ENCODE data around the gene DOCK10. TPM values are rescaled to one million over a fixed set of nuclear protein-coding genes. Genes with fewer than 3 reads are reported as not detected.

Gene DOCK10
- total RNA-seq, 1 experiment from 2014 or later: 0.15 TPM

DNA sequence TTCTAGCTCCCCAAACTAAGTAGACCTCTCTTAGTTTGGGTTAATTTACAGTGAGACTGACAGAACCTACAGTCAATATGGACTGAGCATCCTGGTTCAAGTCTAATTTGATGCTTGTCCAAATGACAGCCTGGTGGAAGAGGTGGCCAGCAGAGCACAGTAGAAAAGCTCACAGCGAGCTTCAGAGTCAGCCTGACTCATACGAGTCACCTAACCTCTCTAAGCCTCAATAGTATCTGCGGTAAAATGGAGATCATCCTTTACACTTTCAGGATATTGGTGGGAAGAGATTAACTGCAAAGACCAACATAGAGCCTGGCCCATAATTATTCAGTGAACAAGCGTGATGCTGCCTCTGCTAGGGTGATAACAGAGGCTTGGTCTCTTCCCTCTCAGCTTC lies 54.5 kb downstream of the DOCK10 start:
- no peaks in the 10 kb centered on the region for H3K27me3 ChIP-seq (ENCODE audit: low read length)

DNA sequence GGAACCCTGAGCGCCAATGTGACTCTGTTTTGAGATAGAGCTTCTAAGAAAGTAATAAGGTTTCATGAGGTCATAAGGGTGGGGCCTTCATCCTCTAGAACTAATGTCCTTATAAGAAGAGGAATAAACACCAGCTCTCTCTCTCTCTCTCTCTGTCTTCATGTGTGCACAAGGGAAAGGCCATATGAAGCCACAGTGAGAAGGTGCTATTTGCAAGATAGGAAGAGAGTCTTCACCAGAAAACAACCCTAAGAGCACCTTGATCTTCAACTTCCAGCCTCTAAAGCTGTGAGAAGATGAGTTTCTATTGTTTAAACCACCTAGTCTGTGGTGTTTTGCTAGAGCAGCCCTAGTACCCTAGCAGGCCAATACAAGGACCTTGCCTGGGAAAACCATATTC lies 55.8 kb downstream of the DOCK10 start:
- Histone ChIP-seq H3K79me2 (ENCODE audit: low read length) (no peaks in the 10 kb centered on the region), H3K4me3 (ENCODE audit: low read length) (no peak overlapping the region), H3K27ac (ENCODE audit: low read length) (no peak overlapping the region), H3K9ac (ENCODE audit: low read length) (no peak overlapping the region), H3K4me1 (ENCODE audit: low read length) (no peaks in the 10 kb centered on the region), H3K4me2 (ENCODE audit: low read depth, low read length, poor library complexity, severe bottlenecking) (no peak overlapping the region), H3K9me3 (ENCODE audit: low read length) (no peaks in the 10 kb centered on the region), H3K36me3 (ENCODE audit: insufficient read depth, low read length) (no peaks in the 10 kb centered on the region), H3K9me2 (replicated peaks; ENCODE audit: insufficient read depth, low read length) (no peaks in the 10 kb centered on the region), H4K20me1 (ENCODE audit: insufficient read depth, low read depth, low read length) (no peaks in the 10 kb centered on the region), H2AFZ (ENCODE audit: low read length) (no peak overlapping the region), H3K27me3 (ENCODE audit: low read length) (no peaks in the 10 kb centered on the region)
- no peak for DNase-seq

More for the DNA sequence above, 54.5 kb downstream of the DOCK10 start:
- no peak overlapping the region for H3K4me2 ChIP-seq (ENCODE audit: low read depth, low read length, poor library complexity, severe bottlenecking)
- no peaks in the 10 kb centered on the region for H3K9me2 ChIP-seq (replicated peaks; ENCODE audit: insufficient read depth, low read length)
- no peak overlapping the region for H3K4me3 ChIP-seq (ENCODE audit: low read length)
- no peaks in the 10 kb centered on the region for H3K36me3 ChIP-seq (ENCODE audit: insufficient read depth, low read length)
- no peak for DNase-seq
- no peak overlapping the region for H3K9ac ChIP-seq (ENCODE audit: low read length)
- no peaks in the 10 kb centered on the region for H3K9me3 ChIP-seq (ENCODE audit: low read length)
- H3K4me1 ChIP-seq (ENCODE audit: low read length): no peaks in the 10 kb centered on the region
- no peak overlapping the region for H3K27ac ChIP-seq (ENCODE audit: low read length)
- no peaks in the 10 kb centered on the region for H3K79me2 ChIP-seq (ENCODE audit: low read length)
- H2AFZ ChIP-seq (ENCODE audit: low read length): no peak overlapping the region
- no peaks in the 10 kb centered on the region for H4K20me1 ChIP-seq (ENCODE audit: insufficient read depth, low read depth, low read length)

DNA sequence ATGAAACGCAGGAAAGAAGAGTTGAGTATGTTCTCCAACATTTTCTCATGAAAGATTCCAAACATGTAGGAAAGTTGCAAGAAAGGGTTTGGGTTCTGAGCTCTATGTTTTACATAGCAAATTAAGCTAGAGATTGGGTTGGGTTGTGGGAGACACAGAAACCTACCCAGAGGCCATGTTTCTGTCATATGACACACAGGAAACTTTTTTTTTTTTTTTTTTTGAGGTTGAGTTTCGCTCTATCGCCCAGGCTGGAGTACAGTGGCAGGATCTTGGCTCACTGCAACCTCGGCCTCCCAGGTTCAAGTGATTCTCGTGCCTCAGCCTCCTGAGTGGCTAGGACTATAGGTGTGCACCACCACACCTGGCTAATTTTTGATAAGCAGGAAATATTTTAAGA lies 57.6 kb downstream of the DOCK10 start:
- Histone ChIP-seq H3K36me3 (ENCODE audit: insufficient read depth, low read length) (no peaks in the 10 kb centered on the region), H3K9me3 (ENCODE audit: low read length) (no peaks in the 10 kb centered on the region), H3K4me2 (ENCODE audit: low read depth, low read length, poor library complexity, severe bottlenecking) (no peak overlapping the region), H3K27me3 (ENCODE audit: low read length) (no peaks in the 10 kb centered on the region), H4K20me1 (ENCODE audit: insufficient read depth, low read depth, low read length) (no peaks in the 10 kb centered on the region), H3K4me3 (ENCODE audit: low read length) (no peak overlapping the region), H3K27ac (ENCODE audit: low read length) (no peak overlapping the region), H2AFZ (ENCODE audit: low read length) (no peak overlapping the region), H3K9ac (ENCODE audit: low read length) (no peak overlapping the region), H3K4me1 (ENCODE audit: low read length) (no peaks in the 10 kb centered on the region), H3K79me2 (ENCODE audit: low read length) (no peaks in the 10 kb centered on the region), H3K9me2 (replicated peaks; ENCODE audit: insufficient read depth, low read length) (no peaks in the 10 kb centered on the region)
- DNase-seq: no peak

DNA sequence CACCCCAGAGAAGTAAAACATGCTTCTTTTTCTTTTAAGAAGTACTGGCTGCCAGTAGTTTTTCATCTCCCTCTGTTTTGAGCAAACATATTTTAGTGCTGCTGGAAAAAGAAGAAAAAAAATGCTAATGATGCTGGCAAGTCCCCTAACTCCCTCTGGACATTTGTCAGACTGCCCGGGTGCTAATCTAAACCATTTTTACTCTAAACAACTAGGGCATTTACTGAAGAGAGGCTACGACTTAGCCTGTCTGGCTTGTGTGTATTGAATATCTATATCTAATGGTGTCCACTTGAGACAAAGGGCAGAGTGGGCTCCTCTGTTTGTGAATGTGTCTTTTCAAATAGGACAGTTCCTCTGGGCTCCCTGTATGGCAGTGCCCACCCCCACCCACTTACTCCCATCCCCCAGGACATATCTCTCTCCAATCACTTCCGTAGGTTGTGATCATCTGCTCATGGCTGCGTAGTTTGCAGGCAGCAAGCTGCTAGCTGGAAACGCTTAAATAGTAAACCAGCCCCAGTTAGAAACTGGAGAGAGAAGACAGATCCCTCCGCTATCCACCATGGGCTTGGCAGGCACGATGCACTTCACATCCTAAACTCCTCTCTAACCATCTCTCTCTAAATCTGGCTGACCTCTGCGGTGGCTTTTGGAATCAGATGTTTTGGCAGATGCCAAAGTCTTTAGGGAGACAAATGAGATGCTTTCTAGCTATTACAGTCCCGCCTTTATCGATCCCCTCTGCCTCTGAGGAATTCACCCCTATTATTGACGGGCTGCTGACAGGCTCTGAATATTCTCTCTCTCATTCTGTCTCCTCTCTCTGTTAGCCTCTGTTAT lies 58.3 kb downstream of the DOCK10 start:
- no peak overlapping the region for H3K9ac ChIP-seq (ENCODE audit: low read length)
- H3K27me3 ChIP-seq (ENCODE audit: low read length): no peaks in the 10 kb centered on the region
- DNase-seq: no peak
- H3K4me1 ChIP-seq (ENCODE audit: low read length): no peaks in the 10 kb centered on the region
- no peak overlapping the region for H2AFZ ChIP-seq (ENCODE audit: low read length)
- no peak overlapping the region for H3K4me3 ChIP-seq (ENCODE audit: low read length)
- H3K9me2 ChIP-seq (replicated peaks; ENCODE audit: insufficient read depth, low read length): no peaks in the 10 kb centered on the region
- no peak overlapping the region for H3K27ac ChIP-seq (ENCODE audit: low read length)
- H3K9me3 ChIP-seq (ENCODE audit: low read length): no peaks in the 10 kb centered on the region
- H3K4me2 ChIP-seq (ENCODE audit: low read depth, low read length, poor library complexity, severe bottlenecking): no peak overlapping the region
- no peaks in the 10 kb centered on the region for H3K79me2 ChIP-seq (ENCODE audit: low read length)
- no peaks in the 10 kb centered on the region for H4K20me1 ChIP-seq (ENCODE audit: insufficient read depth, low read depth, low read length)
- H3K36me3 ChIP-seq (ENCODE audit: insufficient read depth, low read length): no peaks in the 10 kb centered on the region

DNA sequence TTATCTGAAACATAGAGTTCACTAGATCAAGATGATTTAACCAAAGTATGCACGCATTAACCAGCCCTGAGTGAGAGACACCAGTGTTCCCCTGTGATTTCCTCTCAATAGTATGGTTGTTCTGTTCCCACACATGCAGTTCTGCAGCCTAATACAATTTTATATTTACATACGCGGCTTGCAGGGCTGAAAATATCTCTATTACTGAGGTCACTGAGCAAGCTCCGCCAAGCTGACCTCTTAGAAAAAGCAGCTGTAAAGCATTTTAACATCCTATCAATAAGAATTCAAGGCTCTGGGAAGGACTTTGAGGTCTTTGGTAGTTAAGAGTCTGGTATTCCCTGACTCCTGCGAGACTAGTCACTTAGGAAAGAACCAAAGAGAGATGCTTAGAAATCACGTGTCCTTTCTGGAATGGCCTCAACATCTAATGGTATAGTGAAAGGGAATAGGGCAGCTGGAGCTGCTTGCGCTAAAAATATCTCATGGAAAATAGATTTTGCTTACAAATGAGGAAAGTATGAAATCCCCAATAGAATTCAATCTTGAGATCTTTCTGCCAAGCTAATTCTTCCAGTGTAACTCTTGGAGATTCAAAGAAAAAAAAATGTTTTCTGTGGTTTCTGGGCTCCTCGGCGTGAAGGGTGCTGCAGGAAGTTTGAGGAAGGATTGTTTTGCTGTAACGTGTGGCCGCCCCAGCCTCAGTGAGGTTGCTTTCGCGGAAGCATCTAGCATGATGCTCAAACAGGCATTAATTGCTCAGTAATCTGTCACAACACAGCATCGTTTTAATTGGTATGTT lies 59.2 kb downstream of the DOCK10 start:
- Histone ChIP-seq H3K4me1 (ENCODE audit: low read length) (no peaks in the 10 kb centered on the region), H3K9me3 (ENCODE audit: low read length) (no peaks in the 10 kb centered on the region), H3K27ac (ENCODE audit: low read length) (no peak overlapping the region), H2AFZ (ENCODE audit: low read length) (no peak overlapping the region), H4K20me1 (ENCODE audit: insufficient read depth, low read depth, low read length) (no peaks in the 10 kb centered on the region), H3K27me3 (ENCODE audit: low read length) (no peaks in the 10 kb centered on the region), H3K36me3 (ENCODE audit: insufficient read depth, low read length) (no peaks in the 10 kb centered on the region), H3K79me2 (ENCODE audit: low read length) (no peaks in the 10 kb centered on the region), H3K4me3 (ENCODE audit: low read length) (no peak overlapping the region), H3K9ac (ENCODE audit: low read length) (no peak overlapping the region), H3K4me2 (ENCODE audit: low read depth, low read length, poor library complexity, severe bottlenecking) (no peak overlapping the region), H3K9me2 (replicated peaks; ENCODE audit: insufficient read depth, low read length) (no peaks in the 10 kb centered on the region)
- DNase-seq: no peak

DNA sequence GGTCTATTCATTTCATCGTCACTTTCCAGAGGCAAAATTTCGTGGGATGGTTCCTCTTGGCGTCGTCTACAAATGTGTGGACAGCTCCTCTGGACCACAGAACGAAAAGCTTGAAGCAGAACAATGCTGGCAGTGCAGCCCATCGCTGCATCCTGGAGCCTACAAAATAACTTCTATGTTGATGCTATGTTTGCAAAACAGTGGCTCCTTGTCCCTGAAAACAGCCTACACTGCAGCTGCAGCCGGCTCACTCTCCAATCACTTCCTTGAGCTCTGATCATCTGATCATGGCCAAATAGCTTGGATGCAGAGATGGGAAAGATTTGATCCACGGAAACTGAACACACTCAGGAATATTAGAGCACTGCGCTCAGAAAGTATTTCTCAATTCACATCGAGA lies 60.0 kb downstream of the DOCK10 start:
- H3K4me1 ChIP-seq (ENCODE audit: low read length): no peaks in the 10 kb centered on the region
- H3K79me2 ChIP-seq (ENCODE audit: low read length): no peaks in the 10 kb centered on the region
- H3K36me3 ChIP-seq (ENCODE audit: insufficient read depth, low read length): no peaks in the 10 kb centered on the region
- H2AFZ ChIP-seq (ENCODE audit: low read length): no peak overlapping the region
- H3K9me2 ChIP-seq (replicated peaks; ENCODE audit: insufficient read depth, low read length): no peaks in the 10 kb centered on the region
- H3K9ac ChIP-seq (ENCODE audit: low read length): no peak overlapping the region
- no peak overlapping the region for H3K4me3 ChIP-seq (ENCODE audit: low read length)
- H3K27me3 ChIP-seq (ENCODE audit: low read length): no peaks in the 10 kb centered on the region
- no peak overlapping the region for H3K4me2 ChIP-seq (ENCODE audit: low read depth, low read length, poor library complexity, severe bottlenecking)
- no peaks in the 10 kb centered on the region for H4K20me1 ChIP-seq (ENCODE audit: insufficient read depth, low read depth, low read length)
- DNase-seq: no peak
- no peak overlapping the region for H3K27ac ChIP-seq (ENCODE audit: low read length)
- H3K9me3 ChIP-seq (ENCODE audit: low read length): no peaks in the 10 kb centered on the region

DNA sequence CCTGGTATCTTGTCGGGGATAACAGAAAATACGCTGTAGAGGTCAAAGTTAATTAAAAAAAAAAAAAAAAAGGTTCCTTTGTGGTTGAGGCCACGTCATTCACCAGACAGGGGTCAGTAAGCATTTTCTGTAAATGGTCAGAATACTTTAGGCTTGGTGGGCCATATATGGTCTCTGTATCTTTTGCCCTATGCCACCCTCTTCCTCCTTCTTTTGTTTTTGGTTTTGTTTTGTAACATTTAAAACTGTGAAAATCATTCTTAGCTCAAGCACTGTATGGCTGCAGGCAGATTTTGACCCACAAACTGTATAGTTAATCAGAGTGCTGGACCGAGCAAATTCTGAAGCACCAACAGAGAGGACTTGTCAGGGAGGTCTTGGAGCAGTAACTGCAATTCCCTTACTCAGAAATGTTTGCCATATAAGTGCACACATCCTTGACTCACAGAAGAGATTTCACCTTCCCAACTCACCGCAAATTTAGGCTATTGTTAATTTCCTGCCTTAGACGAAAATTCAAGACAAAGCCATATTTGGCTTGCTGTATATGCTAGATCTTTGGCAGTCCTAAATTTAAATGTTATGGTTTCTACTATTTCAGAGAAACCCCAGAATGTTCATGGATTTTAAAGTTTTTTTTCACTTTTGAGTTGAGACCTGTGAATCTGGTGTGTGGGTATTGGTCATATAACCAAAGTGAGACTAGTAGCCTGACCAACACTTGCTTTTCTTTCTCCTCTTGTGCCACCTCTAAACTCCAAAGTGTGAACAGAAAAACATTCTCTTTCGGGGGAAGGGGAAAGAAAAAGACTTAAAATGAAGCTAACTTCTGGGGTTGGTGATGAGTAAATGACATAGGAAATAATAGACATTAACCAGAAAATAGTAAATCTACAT lies 65.4 kb downstream of the DOCK10 start:
- Histone ChIP-seq H3K4me1 (ENCODE audit: low read length) (no peaks in the 10 kb centered on the region), H3K36me3 (ENCODE audit: insufficient read depth, low read length) (no peaks in the 10 kb centered on the region), H3K79me2 (ENCODE audit: low read length) (no peaks in the 10 kb centered on the region), H3K27ac (ENCODE audit: low read length) (no peak overlapping the region), H3K9me2 (replicated peaks; ENCODE audit: insufficient read depth, low read length) (no peaks in the 10 kb centered on the region), H3K4me3 (ENCODE audit: low read length) (no peak overlapping the region), H2AFZ (ENCODE audit: low read length) (no peak overlapping the region), H3K9me3 (ENCODE audit: low read length) (no peaks in the 10 kb centered on the region), H4K20me1 (ENCODE audit: insufficient read depth, low read depth, low read length) (no peaks in the 10 kb centered on the region), H3K4me2 (ENCODE audit: low read depth, low read length, poor library complexity, severe bottlenecking) (no peak overlapping the region), H3K27me3 (ENCODE audit: low read length) (no peaks in the 10 kb centered on the region), H3K9ac (ENCODE audit: low read length) (no peak overlapping the region)
- no peak for DNase-seq

DNA sequence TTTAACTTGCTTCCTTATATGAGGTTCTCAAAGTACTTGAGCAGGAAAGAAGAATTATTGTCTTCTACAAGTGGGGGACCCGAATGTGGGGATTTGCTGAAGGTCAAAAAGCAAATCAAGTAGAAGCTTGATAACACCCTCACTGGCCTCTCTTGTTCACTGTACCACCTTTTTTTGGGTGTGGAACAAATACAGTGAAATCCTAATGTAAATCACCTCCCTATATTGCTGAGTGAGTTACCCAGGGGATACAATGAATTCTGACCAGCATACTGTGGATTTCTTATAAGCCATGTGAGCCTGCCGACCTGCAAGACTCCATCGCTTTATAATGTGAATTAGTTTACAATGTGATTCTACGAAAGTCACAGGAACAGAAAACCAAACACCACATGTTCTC lies 66.5 kb downstream of the DOCK10 start:
- Histone ChIP-seq H3K36me3 (ENCODE audit: insufficient read depth, low read length) (no peaks in the 10 kb centered on the region), H3K9ac (ENCODE audit: low read length) (no peak overlapping the region), H3K9me3 (ENCODE audit: low read length) (no peaks in the 10 kb centered on the region), H3K4me1 (ENCODE audit: low read length) (no peaks in the 10 kb centered on the region), H3K27ac (ENCODE audit: low read length) (no peak overlapping the region), H3K9me2 (replicated peaks; ENCODE audit: insufficient read depth, low read length) (no peaks in the 10 kb centered on the region), H2AFZ (ENCODE audit: low read length) (no peak overlapping the region), H3K79me2 (ENCODE audit: low read length) (no peaks in the 10 kb centered on the region), H4K20me1 (ENCODE audit: insufficient read depth, low read depth, low read length) (no peaks in the 10 kb centered on the region), H3K27me3 (ENCODE audit: low read length) (no peaks in the 10 kb centered on the region), H3K4me2 (ENCODE audit: low read depth, low read length, poor library complexity, severe bottlenecking) (no peak overlapping the region), H3K4me3 (ENCODE audit: low read length) (no peak overlapping the region)
- DNase-seq: no peak

Data from Karpas-422 (cell line).